HepG2 (cell line): ENCODE measurements around the gene PTHLH. TPM values are rescaled to one million over a fixed set of nuclear protein-coding genes. Genes with fewer than 3 reads are reported as not detected.

Experiments
- ARHGAP35 ChIP-seq: sonication (generic); formaldehyde crosslinking; IDR thresholded peaks from 2 replicates; pipeline ENCODE4 v1.9.0; 2022; ENCODE audit warnings: mild to moderate bottlenecking, inconsistent platforms, moderate library complexity, missing genetic modification reagents, borderline replicate concordance
- DNMT1 ChIP-seq: sonication (generic); formaldehyde crosslinking; IDR thresholded peaks from 2 replicates; pipeline ENCODE4 v1.5.1; 2020; ENCODE audit warnings: mild to moderate bottlenecking, missing genetic modification reagents
- ESRRA ChIP-seq: sonication (generic); formaldehyde crosslinking; IDR thresholded peaks from 2 replicates; pipeline ENCODE4 v1.5.1; 2020; ENCODE audit warnings: mild to moderate bottlenecking, low read depth, missing genetic modification reagents
- ETV6 ChIP-seq: sonication (generic); formaldehyde crosslinking; conservative IDR thresholded peaks from 2 replicates; pipeline ENCODE4 v1.4.0; 2020; ENCODE audit warnings: missing genetic modification reagents
- FOXJ3 ChIP-seq: sonication (generic); formaldehyde crosslinking; IDR thresholded peaks from 2 replicates; pipeline ENCODE4 v1.4.0; 2020; ENCODE audit warnings: missing genetic modification reagents, mild to moderate bottlenecking, borderline replicate concordance
- GABPB1 ChIP-seq: IDR thresholded peaks from 2 replicates; pipeline ENCODE4 v1.6.1; 2016; ENCODE audit warnings: mild to moderate bottlenecking, missing genetic modification reagents, moderate library complexity, missing compliant biosample characterization
- KDM1A ChIP-seq: IDR thresholded peaks from 2 replicates; pipeline ENCODE4 v1.6.1; 2016; ENCODE audit warnings: missing compliant biosample characterization
- NCOA2 ChIP-seq: sonication (generic); formaldehyde crosslinking; IDR thresholded peaks from 2 replicates; pipeline ENCODE4 v1.8.0; 2022; ENCODE audit warnings: inconsistent platforms
- NR2F2 ChIP-seq: IDR thresholded peaks from 2 replicates; pipeline ENCODE4 v1.6.1; 2012; ENCODE audit warnings: low read depth, inconsistent platforms, borderline replicate concordance
- NR3C1 ChIP-seq: sonication (generic); formaldehyde crosslinking; IDR thresholded peaks from 2 replicates; pipeline ENCODE4 v1.4.0; 2020; ENCODE audit warnings: missing genetic modification reagents
- REXO4 ChIP-seq: sonication (generic); formaldehyde crosslinking; IDR thresholded peaks from 2 replicates; pipeline ENCODE4 v1.8.0; 2022; ENCODE audit warnings: missing genetic modification reagents, mild to moderate bottlenecking, borderline replicate concordance
- RXRB ChIP-seq: IDR thresholded peaks from 2 replicates; pipeline ENCODE4 v1.6.1; 2016; ENCODE audit warnings: borderline replicate concordance, missing genetic modification reagents, missing compliant biosample characterization
- SMAD1 ChIP-seq: sonication (generic); formaldehyde crosslinking; IDR thresholded peaks from 2 replicates; pipeline ENCODE4 v1.4.0; 2020; ENCODE audit warnings: missing genetic modification reagents, low read depth, mild to moderate bottlenecking, borderline replicate concordance
- TCF7L2 ChIP-seq: IDR thresholded peaks from 2 replicates; pipeline ENCODE4 v1.6.1; 2011; ENCODE audit warnings: mild to moderate bottlenecking, low read depth, low read length, moderate library complexity
- ZNF20 ChIP-seq: sonication (generic); formaldehyde crosslinking; IDR thresholded peaks from 2 replicates; pipeline ENCODE4 v1.4.0; 2020; ENCODE audit warnings: mild to moderate bottlenecking, moderate library complexity, missing genetic modification reagents
- ZNF235 ChIP-seq: sonication (generic); formaldehyde crosslinking; IDR thresholded peaks from 2 replicates; pipeline ENCODE4 v1.8.1; 2023; ENCODE audit warnings: mild to moderate bottlenecking, missing genetic modification reagents, borderline replicate concordance
- ZNF615 ChIP-seq: sonication (generic); formaldehyde crosslinking; IDR thresholded peaks from 2 replicates; pipeline ENCODE4 v1.5.0; 2020; ENCODE audit warnings: mild to moderate bottlenecking, missing genetic modification reagents, borderline replicate concordance
- ZNF619 ChIP-seq: sonication (generic); formaldehyde crosslinking; IDR thresholded peaks from 2 replicates; pipeline ENCODE4 v1.4.0; 2020; ENCODE audit warnings: mild to moderate bottlenecking, missing genetic modification reagents
- ZNF660 ChIP-seq: sonication (generic); formaldehyde crosslinking; IDR thresholded peaks from 2 replicates; pipeline ENCODE4 v1.5.1; 2020; ENCODE audit warnings: mild to moderate bottlenecking, low read depth, missing genetic modification reagents, borderline replicate concordance
- polyA plus RNA-seq, 8 experiments: library from polyadenylated mRNA; depleted of rRNA in 3 of 8; stranded (reverse) in 7 of 8; unstranded in 1 of 8; fragments of >200 nt; fragmentation: Illumina TruSeq in 4 of 8; extraction: Trizol in 4 of 8; gene quantifications; 2 replicates each; pipeline versions ENCODE4 v1.2.1 to v1.2.3, GENCODE V29; 2011 to 2016; ENCODE audit warnings: low read depth in 4 of 8, missing spikeins in 1 of 8, mixed read lengths in 1 of 8; ENCODE audit not compliant: insufficient read depth in 1 of 8
- total RNA-seq, 5 experiments: library from RNA; depleted of rRNA; stranded (reverse); fragments of >200 nt; fragmentation: Illumina TruSeq; extraction: Trizol; gene quantifications; 2 replicates each; pipeline ENCODE4 v1.2.3, GENCODE V29; 2016; ENCODE audit warnings: low read depth in 1 of 5
- TF ChIP-seq, protein P1 (sequence below): sonication (generic); formaldehyde crosslinking; IDR thresholded peaks from 2 replicates; pipeline ENCODE4 v1.5.0; 2020; ENCODE audit warnings: missing genetic modification reagents
- TF ChIP-seq, protein P2 (sequence below): IDR thresholded peaks from 2 replicates; pipeline ENCODE4 v1.6.1; 2016
- TF ChIP-seq, protein P3 (sequence below): IDR thresholded peaks from 2 replicates; pipeline ENCODE4 v1.6.1; 2018; ENCODE audit warnings: missing genetic modification reagents
- TF ChIP-seq, protein P4 (sequence below): sonication (generic); formaldehyde crosslinking; IDR thresholded peaks from 2 replicates; pipeline ENCODE4 v1.8.1; 2022; ENCODE audit warnings: mild to moderate bottlenecking, missing genetic modification reagents
- TF ChIP-seq, protein P5 (sequence below): sonication (generic); formaldehyde crosslinking; IDR thresholded peaks from 2 replicates; pipeline ENCODE4 v1.5.1; 2020; ENCODE audit warnings: missing genetic modification reagents, mild to moderate bottlenecking, borderline replicate concordance
- TF ChIP-seq, protein P6 (sequence below): sonication (generic); formaldehyde crosslinking; IDR thresholded peaks from 2 replicates; pipeline ENCODE4 v1.4.0; 2020; ENCODE audit warnings: missing genetic modification reagents

PTHLH gene
- total and polyA plus RNA-seq, 2 of the 13 experiments (the other 11 are each of a cell fraction or from before 2014, with no cell fraction given): 0.22 TPM; not detected in 1

DNA sequence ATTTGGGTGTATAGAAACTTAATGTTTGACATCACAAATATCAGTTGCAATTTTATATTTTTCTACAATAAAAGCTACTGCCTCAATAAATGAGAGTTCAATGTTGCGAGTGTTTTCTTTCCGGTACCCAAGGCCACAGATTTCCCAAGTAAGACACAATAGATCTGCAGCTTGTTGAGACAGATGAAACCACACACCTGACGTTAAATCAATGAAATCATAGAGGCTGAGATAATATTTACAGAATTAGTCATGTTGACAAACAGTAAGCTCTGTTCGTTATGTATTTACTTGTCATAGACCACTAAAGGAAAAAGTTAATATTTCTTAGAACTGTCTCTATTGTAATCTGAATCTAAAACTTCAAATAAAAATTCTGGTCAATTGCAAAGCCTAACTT is 49.2 kb upstream of the PTHLH start (continued):
- no peak for TF ChIP-seq ETV6
- TF ChIP-seq, protein P1, sequence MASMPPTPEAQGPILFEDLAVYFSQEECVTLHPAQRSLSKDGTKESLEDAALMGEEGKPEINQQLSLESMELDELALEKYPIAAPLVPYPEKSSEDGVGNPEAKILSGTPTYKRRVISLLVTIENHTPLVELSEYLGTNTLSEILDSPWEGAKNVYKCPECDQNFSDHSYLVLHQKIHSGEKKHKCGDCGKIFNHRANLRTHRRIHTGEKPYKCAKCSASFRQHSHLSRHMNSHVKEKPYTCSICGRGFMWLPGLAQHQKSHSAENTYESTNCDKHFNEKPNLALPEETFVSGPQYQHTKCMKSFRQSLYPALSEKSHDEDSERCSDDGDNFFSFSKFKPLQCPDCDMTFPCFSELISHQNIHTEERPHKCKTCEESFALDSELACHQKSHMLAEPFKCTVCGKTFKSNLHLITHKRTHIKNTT: no peak
- TF ChIP-seq NR2F2: no peak
- TF ChIP-seq, protein P2, sequence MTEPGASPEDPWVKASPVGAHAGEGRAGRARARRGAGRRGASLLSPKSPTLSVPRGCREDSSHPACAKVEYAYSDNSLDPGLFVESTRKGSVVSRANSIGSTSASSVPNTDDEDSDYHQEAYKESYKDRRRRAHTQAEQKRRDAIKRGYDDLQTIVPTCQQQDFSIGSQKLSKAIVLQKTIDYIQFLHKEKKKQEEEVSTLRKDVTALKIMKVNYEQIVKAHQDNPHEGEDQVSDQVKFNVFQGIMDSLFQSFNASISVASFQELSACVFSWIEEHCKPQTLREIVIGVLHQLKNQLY: peak; percentile 21; the same call in 1 of the 2 replicates
- peak; percentile 54 for TF ChIP-seq GABPB1 (CRISPR knock-in tag)
- TF ChIP-seq KDM1A (CRISPR knock-in tag): peak; percentile 22; the same call in 1 of the 2 replicates
- TF ChIP-seq NR3C1: no peak
- TF ChIP-seq ZNF20 (CRISPR knock-in tag): no peak
- TF ChIP-seq ARHGAP35: no peak
- TF ChIP-seq RXRB (CRISPR knock-in tag): peak; percentile 44; the same call in 1 of the 2 replicates
- no peak for TF ChIP-seq ZNF619 (CRISPR knock-in tag)
- no peak for TF ChIP-seq REXO4 (CRISPR knock-in tag)
- TF ChIP-seq, protein P3, sequence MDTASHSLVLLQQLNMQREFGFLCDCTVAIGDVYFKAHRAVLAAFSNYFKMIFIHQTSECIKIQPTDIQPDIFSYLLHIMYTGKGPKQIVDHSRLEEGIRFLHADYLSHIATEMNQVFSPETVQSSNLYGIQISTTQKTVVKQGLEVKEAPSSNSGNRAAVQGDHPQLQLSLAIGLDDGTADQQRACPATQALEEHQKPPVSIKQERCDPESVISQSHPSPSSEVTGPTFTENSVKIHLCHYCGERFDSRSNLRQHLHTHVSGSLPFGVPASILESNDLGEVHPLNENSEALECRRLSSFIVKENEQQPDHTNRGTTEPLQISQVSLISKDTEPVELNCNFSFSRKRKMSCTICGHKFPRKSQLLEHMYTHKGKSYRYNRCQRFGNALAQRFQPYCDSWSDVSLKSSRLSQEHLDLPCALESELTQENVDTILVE (CRISPR knock-in tag): peak; percentile 43; the same call in 1 of the 2 replicates
- TF ChIP-seq, protein P4, sequence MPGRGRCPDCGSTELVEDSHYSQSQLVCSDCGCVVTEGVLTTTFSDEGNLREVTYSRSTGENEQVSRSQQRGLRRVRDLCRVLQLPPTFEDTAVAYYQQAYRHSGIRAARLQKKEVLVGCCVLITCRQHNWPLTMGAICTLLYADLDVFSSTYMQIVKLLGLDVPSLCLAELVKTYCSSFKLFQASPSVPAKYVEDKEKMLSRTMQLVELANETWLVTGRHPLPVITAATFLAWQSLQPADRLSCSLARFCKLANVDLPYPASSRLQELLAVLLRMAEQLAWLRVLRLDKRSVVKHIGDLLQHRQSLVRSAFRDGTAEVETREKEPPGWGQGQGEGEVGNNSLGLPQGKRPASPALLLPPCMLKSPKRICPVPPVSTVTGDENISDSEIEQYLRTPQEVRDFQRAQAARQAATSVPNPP (CRISPR knock-in tag): no peak
- no peak for TF ChIP-seq ZNF615 (CRISPR knock-in tag)
- no peak for TF ChIP-seq ZNF660 (CRISPR knock-in tag)
- no peak for TF ChIP-seq ESRRA (CRISPR knock-in tag)
- no peak for TF ChIP-seq SMAD1
- TF ChIP-seq, protein P5, sequence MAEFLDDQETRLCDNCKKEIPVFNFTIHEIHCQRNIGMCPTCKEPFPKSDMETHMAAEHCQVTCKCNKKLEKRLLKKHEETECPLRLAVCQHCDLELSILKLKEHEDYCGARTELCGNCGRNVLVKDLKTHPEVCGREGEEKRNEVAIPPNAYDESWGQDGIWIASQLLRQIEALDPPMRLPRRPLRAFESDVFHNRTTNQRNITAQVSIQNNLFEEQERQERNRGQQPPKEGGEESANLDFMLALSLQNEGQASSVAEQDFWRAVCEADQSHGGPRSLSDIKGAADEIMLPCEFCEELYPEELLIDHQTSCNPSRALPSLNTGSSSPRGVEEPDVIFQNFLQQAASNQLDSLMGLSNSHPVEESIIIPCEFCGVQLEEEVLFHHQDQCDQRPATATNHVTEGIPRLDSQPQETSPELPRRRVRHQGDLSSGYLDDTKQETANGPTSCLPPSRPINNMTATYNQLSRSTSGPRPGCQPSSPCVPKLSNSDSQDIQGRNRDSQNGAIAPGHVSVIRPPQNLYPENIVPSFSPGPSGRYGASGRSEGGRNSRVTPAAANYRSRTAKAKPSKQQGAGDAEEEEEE (CRISPR knock-in tag): no peak
- TF ChIP-seq NCOA2 (CRISPR knock-in tag): peak; percentile 83
- TF ChIP-seq FOXJ3 (CRISPR knock-in tag): no peak
- TF ChIP-seq TCF7L2: no peak
- TF ChIP-seq, protein P6, sequence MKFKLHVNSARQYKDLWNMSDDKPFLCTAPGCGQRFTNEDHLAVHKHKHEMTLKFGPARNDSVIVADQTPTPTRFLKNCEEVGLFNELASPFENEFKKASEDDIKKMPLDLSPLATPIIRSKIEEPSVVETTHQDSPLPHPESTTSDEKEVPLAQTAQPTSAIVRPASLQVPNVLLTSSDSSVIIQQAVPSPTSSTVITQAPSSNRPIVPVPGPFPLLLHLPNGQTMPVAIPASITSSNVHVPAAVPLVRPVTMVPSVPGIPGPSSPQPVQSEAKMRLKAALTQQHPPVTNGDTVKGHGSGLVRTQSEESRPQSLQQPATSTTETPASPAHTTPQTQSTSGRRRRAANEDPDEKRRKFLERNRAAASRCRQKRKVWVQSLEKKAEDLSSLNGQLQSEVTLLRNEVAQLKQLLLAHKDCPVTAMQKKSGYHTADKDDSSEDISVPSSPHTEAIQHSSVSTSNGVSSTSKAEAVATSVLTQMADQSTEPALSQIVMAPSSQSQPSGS (CRISPR knock-in tag): no peak
- TF ChIP-seq ZNF235 (CRISPR knock-in tag): no peak
- no peak for TF ChIP-seq DNMT1 (CRISPR knock-in tag)
